GM12878 (cell line): ENCODE results near the gene PDE11A.

Experiments
- CTCF ChIP-seq, 3 experiments: IDR thresholded peaks in 2 of 3; conservative IDR thresholded peaks in 1 of 3; 2 replicates each; pipeline ENCODE4 v1.5.1; 2011; ENCODE audit warnings: low read depth in 3 of 3, low read length in 3 of 3, mild to moderate bottlenecking in 3 of 3, control low read depth in 2 of 3, moderate library complexity in 2 of 3, inconsistent platforms in 1 of 3, mixed read lengths in 1 of 3; ENCODE audit not compliant: control insufficient read depth in 2 of 3, insufficient read depth in 1 of 3; ENCODE audit errors: extremely low read depth in 1 of 3
- PML ChIP-seq: IDR thresholded peaks from 2 replicates; pipeline ENCODE4 v1.6.1; 2012; ENCODE audit warnings: low read length, inconsistent platforms
- REST ChIP-seq: IDR thresholded peaks from 2 replicates; pipeline ENCODE4 v1.6.1; 2012; ENCODE audit warnings: mild to moderate bottlenecking, low read depth, low read length

GRCh38 chr2:178115271-178115670, 42.7 kb upstream of the PDE11A start:
- TF ChIP-seq REST (no peak), PML (no peak), CTCF (IDR thresholded peaks at IDR 0.05 in 2 of 3, conservative IDR thresholded peaks at IDR 0.05 in 1 of 3; ENCODE audit: control insufficient read depth in 2 of 3, extremely low read depth in 1 of 3, insufficient read depth in 1 of 3, low read depth in 3 of 3, low read length in 3 of 3) (no peak)
